Kidney tubule cell (primary cell): ENCODE results near the gene FBP1.

Experiments
- DNase-seq: peaks from one replicate; pipeline ENCODE4 v3.0.0-alpha.2; 2018; ENCODE audit warnings: low spot score

Gene FBP1

DNA sequence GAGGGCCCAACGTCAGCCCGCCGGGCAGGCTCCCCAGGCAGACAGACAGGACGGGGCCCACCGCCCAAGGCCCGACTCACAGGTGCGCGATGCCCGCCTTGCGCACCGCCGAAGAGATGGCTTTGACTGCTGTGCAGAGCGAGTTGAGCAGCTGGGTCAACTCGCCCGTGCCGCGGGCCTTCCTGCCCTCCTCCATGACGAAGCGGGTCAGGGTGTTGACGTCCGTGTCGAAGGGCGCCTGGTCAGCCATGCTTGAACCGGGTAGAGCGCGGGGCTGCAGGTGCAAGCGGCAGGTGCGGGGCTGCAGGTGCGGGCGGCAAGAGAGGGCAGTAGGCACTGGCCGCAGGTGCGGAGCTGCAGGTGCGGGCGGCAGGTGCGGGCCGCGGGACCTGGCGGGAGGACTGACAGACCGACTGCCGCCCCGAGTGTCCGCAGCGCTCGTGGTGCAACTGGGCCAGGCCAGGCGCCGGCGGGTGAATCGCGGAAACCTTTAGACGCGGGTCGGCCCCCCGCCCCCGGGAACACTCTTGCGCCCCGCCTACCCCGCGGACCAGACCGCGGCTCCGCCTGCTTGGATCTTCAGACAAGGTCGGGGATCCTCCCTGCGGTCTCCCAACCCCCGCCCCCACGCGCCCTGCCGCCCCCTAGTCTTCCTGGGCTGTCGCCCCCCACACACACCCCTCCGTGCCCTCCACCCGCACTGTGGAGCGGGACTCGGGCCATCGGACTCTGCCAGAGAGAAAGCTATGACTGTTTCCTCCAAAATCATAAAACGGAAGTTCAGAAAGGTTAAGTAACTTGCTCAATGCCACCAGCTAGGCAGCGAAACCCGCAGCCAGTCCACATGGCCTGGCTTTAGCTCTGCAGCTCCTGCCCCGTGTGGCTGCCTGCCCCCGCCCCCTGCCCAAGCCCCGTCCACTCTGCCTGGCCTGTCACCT is at the start of gene FBP1:
Gene FBP1 (minus strand): TSS at position 458 of the 938 bp plus-strand sequence. CDS start 208 bp downstream, at position 250.
- DNase-seq: peak; percentile 33

DNA sequence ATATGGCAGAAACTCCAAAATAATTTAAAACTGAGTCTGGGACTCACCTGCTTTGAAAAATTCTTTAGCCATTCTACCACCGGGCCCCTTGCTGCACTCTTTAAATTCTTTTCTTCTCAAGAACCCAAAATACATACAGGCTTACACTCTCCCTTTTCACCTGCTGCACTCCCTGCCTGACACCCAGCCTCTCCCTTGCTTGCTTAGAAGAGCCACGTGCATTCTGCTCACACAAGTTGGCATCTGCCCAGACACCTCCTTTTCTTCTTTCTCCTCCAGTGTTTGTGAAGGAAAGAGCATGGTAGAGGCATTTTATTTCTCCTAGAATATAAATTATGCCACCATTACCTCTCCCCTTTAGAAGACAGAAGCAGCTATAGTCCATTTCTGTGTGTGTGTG is 48.1 kb upstream of the FBP1 start:
- DNase-seq: no peak

DNA sequence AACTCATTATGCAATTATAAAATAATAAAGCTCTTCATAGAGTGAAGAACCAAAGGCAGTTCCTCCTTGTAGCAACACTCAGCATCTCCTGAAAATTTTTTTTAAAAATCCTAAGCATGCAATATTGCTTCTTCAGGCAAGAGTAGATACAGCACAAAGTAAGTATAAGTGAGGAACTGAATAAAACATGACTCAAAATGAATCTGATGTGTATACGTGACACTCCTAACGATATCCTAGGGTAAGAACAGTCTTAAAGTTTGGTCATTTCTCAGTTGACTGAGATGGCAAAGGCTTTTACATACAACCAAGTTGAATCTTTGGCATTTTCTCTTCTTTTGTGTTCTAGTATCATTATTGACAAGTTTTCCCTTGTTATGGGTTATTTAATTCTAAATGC is 46.0 kb upstream of the FBP1 start:
- no peak for DNase-seq

DNA sequence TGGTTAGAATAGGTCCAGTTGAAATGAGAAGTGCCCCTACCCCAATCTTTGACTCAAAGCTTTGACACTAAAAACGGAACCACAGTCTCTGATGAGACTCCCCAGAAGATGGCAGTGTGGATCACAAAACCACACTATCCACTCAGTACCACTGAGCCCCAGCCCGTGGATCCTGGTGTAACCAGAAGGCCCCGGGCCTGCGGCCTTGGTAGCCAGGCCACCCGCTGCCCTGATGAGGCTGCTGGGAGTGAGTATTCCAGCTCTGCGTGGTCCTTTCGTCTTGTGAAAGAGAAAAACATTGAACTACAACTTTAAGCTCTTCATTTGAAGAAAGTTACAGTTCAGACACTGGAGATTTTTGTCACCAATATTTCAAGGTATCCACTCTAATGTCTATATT is 42.2 kb upstream of the FBP1 start:
- peak; percentile 82 for DNase-seq

DNA sequence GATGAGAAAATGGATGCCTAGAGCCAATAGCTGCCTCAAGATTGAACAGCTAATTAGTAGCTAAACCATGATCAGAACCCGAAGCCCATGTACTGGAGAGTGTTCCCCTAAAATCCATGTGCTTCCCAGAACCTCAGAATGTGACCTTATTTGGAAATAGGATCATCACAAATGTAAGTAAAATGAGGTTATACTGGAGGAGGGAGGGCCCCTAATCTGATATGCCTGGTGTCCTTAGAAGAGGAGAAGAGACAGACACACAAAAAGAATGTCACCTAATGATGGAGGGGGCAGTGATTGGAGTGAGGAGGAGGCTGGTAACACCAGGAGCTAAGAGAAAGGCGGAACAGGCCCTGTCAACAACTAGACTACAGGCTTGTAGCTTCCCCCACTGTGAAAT is 41.3 kb upstream of the FBP1 start:
- no peak for DNase-seq

DNA sequence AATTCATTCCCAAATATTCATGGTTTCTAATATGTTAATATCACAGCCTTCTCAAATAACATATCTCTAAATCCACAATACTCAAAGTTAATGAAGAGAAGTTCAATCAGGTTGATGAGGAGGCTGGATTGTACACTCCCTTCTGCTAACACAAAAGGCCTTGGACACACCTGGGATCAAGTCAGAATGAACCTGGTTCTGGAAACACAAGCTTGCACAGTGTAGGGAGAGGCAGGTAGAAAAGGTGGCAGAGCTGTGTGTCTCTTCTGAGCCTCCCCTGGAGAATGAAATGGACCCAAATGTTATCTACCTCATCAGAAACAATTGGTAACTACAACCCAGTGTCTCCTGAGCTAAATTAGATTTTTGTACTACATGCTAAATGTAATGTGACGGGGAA is 40.7 kb upstream of the FBP1 start:
- no peak for DNase-seq

DNA sequence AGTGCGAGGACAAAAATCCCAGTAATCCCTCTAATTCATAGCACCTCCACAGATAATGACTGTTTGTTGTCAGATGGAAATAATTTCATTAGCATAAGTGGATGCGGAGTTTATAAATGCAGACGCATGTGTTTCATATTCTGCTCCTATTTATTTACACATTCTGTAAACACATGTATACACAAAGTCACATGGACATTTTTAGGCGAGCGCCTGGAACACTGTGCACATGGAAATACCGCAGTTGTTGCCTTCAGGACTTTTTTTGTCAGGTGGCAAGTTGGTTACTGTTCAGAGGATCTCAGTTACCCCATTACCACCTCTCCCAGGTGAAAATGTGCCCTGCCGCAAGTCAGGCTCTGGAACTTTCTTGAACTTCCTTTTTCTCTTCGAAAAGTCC is 40.3 kb upstream of the FBP1 start:
- no peak for DNase-seq

DNA sequence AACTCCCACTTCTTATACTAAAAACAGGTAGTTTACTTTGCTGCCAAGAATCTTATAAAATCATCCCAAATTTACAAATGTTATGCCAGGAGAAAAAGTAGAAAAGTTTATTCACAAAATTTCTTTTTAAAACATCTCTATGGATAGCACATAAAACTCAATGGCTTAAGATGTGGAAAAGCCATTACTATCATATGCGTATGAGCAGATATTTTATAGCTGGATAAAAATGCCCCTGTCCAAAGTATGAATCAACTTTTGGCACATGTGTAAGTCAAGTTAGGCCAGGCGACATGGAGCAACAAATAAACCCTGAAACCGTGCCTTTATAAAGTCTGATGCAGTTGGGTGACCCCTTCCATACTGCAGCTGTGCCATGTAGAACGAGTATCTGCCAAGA is 38.6 kb upstream of the FBP1 start:
- no peak for DNase-seq

DNA sequence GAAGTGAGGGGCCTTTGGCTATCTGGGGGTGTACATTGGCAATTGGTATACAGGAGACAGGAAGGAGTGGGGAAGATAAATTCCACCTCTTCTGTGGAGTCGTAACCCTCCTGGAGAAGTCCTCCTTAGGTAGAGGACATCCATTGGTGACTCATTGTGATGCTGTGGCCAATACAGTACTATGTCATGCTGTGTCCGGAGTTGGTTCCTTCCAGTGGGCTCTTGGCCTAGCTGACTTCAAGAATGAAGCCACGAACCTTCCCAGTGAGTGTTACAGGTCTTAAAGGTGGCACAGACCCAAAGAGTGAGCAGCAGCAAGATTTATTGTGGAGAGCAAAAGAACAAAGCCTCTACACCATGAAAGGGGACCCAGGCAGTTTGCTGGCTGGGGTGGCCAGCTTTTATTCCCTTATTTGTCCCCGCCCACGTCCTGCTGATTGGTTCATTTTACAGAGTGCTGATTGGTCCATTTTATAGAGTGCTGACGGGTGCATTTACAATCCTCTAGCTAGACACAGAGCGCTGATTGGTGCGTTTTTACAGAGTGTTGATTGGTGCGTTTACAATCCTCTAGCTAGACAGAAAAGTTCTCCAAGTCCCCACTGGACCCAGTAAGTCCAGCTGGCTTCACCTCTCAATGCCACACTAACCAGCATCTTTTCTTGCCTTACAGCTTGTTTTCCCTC is 37.3 kb upstream of the FBP1 start:
- no peak for DNase-seq

DNA sequence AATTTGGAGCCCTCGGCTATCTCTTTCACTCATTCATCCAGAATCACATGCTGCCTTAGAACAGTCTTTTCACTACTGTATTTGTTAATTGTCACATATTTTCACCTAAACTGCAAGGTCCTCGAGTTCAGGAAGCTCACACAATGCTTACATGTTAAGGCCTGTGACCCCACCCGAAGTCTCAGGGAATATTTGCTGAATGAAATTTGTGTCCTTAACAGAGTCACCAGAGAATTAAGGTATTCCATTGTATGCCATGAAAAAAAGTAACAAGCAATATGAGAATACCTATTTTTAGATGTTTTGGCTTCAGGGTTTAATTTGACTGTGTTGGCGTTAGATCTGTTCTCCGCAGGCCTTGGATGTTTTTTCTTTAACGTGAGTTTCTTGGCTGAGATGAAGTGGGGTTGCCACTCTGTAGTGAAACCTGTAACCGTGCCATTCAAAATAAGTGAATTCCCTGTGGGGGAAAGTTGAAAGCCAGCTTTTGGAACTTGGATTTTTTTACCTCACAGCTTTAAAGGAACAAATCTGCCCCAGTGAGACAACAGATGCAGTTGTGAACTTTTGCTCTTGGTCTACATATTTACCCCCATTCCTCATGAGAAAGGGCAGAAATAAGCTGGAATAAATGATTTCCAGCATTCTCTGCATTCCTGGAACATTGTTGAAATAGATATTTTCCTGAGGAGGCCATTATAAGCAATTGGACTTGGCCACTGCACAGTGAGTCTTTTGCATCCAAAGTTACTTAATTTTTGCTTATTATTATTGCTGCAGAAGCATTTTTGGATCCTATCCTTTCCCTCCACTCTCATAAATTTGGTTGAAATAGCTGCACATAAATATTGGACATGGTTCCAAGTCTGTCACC is 35.9 kb upstream of the FBP1 start:
- DNase-seq: no peak

DNA sequence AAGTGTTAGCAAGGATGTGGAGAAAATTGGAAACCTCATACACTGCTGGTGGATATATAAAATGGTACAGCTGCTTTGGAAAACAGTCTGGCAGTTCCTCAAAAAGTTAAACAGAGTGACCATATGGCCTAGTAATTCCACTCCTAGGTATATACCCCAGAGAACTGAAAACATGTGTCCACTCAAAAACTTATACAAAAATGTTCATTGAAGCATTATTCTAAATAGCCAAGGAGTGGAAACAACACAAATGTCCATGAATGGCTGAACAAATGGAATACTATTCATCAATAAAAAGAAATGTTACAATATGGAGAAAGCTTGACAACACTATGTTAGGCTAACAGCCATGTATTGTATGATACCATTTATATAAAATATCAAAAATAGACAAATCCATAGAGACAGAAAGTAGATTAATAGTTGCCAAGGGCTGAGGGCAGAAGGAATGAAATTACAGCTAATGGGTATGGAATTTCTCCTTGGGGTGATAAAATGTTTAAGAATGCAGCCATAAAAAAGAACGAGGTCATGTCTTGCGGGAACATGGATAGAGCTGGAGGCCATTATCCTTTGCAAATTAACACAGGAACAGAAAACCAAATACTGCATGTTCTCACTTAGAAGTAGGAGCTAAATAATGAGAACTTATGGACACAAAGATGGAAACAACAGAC is 33.6 kb upstream of the FBP1 start:
- DNase-seq: peak; percentile 84

DNA sequence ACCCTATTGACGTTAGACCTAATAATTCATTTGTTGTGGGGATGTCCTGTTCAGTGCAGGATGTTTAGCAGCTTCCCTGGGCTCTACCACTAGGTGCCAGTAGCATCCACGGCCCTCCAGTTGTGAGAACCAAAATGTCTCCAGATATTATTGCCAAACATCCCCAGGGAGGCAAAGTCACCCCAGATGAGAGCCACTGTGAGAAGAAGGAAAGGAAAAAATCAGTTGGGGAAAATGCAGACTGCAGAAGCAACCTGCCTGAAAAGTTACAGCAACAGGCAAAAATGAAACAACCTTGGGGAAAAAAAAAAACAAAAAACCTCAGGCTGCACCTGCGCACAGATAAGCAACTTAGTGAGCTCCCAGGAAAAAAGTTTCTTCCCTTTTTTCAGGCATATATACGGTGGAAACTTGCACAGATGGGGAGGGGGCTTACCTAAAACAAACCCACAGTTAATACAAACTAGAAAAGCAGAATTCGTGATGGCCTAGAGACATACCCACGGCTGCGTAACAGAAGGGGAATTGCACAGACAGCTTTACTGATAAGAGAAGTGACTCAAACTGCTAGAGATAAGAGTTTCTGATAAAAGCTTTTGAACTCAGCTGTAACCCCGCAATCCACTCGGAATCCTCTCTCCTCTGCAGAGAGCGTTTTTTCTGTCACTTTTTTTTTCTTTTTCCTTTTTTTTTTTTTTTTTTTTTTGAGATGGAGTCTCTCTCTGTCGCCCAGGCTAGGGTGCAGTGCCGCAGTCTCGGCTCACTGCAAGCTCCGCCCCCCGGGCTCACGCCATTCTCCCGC is 29.8 kb upstream of the FBP1 start:
- peak; percentile 68 for DNase-seq

DNA sequence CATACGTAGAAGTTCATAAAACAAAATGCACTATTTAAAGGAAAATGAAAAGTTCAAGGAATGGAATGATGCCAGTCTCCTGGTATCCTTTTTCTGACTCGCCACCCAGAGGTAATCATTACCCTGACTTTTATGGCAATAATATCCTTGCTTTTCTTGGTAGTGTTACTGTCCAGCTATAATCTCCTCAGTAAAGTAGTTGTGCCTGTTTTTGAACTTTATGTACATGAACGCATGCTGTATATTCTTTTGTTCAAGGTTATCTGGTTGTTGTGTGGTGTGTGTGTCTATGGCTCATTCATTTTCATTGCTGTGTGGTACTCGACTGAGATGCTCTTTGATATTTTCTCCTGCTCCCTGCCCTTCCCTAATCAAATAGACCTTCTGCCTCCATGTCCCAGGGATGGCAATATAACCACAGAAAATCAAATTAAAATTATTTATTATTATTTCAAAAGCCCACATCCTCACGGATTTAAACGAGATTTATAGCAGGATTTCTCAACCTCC is 29.2 kb upstream of the FBP1 start:
- DNase-seq: peak; percentile 29

DNA sequence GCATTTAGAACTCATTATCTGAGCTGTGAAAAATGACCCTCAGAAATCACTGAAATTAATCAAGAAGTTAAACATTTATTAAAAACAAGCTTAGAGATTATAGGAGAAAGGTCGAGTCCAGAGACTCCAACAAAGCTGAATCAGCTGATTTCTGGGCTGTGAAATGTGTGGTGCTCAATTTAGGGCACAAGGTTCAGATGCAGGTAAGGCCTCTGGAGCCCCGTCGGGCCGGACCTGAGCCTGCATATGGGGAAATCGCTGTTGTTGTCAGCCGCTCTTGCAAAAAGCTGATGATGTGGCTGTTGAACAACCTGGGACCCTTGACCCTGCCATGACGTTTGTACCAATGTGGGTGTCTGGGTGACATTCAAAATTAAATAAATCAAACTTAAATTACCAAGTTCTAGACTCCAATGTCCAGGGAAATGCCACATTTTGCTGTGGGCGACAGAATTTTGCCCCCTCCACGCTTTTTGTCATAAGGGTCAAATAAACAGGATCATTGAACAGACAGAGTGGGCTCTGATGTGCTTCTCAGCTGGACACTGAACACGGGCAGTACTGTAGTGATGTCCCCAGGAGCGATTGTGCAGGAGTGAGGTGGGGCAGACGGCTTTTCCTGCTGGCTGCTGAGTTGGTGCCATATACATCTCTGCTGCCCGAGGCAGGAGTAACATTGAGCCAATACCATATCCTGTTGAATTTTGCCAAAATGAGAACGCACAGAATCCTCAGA is 27.2 kb upstream of the FBP1 start:
- DNase-seq: no peak

DNA sequence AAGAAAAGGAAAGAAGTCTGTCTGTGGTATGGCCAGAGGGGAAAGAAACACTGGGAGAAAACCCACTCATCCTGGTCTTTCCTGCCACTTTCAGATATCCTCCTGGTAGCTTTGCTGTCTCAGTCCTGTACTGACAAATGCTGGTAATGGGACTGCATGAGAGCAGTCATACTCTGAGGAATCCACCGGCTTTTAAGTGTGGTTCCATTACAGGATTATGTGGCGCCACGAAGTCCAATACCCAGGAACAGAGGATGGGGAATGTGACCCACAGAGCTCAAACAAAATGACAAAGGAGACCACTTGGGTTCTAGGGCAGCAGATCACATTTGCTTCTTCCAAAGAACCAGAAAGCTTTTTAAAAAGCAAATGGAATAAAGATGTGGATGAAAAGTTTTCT is 26.3 kb upstream of the FBP1 start:
- DNase-seq: no peak

DNA sequence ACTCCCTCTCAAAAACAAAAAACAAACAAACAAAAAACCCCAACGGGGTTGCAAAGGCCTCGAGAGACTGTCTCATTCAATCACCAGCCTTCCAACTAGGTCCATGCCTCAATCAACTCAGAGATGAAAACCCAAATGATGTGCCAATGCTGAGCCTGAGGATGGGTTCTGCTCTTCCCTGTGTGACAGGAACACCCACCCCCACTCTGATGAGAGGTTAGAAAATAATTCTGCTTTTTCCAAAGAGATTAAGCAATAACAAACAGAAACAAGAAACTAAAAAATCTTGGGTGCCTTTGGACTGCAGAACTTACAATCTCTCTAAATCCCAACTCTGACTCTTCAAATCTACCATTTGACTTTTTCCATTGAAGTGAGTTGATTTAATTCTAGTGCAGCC is 25.5 kb upstream of the FBP1 start:
- no peak for DNase-seq

DNA sequence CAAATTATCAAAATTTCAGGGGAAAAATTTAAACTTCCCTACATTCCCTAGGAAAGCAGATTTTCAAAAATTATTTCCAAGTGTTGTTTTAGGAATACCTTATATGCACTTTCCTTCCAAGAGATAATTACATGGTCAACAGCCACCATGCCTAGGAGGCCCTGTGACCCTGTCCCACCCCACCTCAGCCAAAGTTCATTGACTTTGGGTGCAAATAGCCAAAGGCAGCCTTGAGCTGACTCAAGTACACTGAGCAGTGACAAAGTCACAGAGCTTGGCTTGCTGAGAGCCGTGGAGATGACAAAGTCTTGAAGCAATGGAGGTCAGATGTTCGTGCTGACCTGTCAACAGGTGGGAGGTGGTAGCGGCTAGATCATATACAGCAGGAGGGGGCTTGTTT is 24.3 kb upstream of the FBP1 start:
- no peak for DNase-seq

DNA sequence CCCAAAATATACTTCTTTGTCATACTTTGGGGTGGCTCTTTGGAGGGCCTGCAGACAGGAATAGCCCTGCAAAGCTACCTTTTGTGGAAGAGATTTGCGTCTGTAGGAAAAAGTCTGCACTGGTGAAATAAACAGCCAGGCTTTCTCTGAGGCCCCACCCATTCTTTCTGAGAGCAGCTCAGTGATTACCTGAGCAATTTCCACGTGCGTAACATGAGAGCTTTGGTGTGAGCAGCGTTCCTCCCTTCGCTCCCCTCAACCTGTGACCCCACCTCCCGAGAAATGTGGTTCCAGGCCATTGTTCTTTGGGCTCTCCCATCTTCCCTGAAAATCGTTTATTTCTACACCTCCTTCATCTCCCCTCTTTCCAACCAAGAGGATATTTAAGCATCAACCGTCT is 23.8 kb upstream of the FBP1 start:
- DNase-seq: no peak

DNA sequence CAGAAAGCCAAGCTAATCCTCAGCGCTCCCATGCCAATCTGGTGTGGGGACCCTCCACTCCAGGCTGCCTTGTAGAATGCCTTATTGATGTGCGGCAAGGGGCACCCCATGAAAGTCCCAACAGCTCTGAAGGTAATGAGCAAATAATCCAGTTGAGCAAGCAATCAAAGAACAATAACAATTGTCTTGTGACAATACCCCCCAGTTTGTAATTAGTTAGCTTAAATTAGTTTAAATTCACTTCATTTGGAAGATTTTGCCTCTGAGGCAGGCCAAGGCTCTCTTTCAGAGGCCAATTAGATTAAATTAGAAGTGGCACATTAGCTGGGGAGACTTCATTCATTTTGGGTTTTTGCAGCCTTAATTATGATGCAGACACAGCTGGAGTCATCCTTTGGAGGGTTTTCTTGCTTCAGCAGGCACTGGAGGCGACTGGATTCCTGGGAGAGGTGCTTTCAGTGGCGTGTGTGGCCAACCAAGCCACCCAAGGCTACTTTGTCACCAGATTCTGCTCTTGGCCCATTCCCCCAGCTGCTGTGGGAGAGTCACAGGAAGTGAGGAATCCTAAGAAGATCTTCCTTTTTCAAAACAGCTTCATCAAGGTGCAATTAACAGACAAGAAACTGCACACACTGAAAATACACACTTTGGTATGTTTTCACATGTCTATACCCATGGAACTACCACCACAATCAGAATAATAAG is 17.9 kb upstream of the FBP1 start:
- DNase-seq: no peak
